Right renal pelvis (tissue), 4 donors: ENCODE data around the gene BBS4. TPM values are rescaled to one million over a fixed set of nuclear protein-coding genes. Genes with fewer than 3 reads are reported as not detected.
"Not testable (repeated sequence)": the region's sequence is repeated elsewhere in the genome, so short reads cannot be mapped to it uniquely, and the experiment has no call there.

ENCODE experiments used
- DNase-seq, 4 donors: peaks; one replicate each; pipeline ENCODE4 v3.0.0-alpha.2; 2013; ENCODE audit warnings: low read depth in 4 of 4, low spot score in 3 of 4, missing footprints in 1 of 4
- polyA plus RNA-seq, 4 donors: library from polyadenylated mRNA; unstranded; fragments of 120-200 nt; gene quantifications; one replicate each; pipeline ENCODE4 v1.2.1, GENCODE V29; 2013; ENCODE audit not compliant: insufficient read length in 4 of 4

Gene BBS4
- polyA plus RNA-seq, 4 donors: 39.0 to 43.9 (median 40.0) TPM

DNA sequence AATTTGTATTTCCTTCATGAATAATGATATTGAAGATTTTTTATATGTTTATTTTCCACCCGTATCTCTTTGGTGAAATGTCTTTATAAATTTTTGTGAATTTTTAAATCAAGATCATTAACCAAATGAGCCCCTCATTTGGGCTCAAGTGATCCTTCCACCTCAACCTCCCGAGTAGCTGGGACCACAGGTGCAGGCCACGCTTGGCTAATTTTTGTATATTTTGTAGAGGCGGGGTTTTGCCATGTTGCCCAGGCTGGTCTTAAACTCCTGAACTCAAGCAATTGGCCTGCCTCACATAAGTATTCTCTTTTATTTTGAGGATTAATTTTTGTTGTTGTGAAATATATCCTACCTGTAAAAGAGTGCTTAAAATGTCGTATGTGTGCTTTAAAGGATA is 4.9 kb downstream of the BBS4 start:
- DNase-seq: no peak

DNA sequence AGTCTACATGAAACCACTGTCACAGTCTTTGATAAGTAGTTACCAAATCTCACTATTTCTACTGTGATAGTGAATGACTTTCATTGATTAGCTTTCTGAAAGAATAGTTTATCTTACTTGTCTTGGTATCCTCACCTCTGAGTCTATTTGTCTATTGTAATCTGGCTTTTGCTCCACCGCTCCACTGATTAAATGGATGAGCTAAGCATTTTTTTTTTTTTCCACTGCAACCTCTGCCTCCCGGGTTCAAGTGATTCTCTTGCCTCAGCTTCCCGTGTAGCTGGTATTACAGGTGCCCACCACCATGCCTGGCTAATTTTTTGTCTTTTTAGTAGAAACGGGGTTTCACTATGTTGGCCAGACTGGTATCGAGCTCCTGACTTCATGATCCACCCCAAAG is 12.9 kb downstream of the BBS4 start:
- DNase-seq: no peak

DNA sequence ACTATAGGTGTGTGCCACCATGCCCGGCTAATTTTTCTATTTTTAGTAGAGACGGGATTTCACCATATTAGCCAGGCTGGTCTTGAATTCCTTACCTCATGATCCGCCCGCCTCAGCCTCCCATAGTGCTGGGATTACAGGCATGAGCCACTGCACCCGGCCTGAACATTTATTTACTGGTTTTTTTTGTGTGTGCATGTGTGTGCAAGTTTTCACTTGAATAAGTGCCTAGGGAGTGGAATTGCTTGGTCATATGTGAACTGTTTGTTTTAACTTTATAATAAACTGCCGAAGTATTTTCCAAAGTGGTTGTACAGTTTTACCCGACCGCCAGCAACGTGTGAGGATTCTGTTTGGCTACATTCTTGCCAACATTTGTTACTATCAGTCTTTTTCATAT is 14.1 kb downstream of the BBS4 start:
- no peak for DNase-seq

DNA sequence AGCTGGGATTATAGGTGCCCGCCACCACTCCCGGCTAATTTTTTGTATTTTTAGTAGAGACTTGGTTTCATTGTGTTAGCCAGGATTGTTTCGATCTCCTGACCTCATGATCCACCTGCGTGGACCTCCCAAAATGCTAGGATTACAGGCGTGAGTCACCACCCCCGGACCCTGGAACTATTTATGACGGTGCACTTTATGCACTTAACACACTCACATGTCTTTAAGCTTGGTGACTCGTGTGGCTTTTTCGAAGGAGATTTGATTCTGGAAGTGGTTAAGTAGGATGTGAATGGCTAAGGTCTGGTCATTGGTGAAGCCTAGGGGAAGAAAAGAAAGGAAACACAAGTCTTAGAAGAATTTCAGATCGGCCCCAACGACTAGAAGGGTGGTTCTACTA is 20.3 kb downstream of the BBS4 start:
- DNase-seq: no peak

DNA sequence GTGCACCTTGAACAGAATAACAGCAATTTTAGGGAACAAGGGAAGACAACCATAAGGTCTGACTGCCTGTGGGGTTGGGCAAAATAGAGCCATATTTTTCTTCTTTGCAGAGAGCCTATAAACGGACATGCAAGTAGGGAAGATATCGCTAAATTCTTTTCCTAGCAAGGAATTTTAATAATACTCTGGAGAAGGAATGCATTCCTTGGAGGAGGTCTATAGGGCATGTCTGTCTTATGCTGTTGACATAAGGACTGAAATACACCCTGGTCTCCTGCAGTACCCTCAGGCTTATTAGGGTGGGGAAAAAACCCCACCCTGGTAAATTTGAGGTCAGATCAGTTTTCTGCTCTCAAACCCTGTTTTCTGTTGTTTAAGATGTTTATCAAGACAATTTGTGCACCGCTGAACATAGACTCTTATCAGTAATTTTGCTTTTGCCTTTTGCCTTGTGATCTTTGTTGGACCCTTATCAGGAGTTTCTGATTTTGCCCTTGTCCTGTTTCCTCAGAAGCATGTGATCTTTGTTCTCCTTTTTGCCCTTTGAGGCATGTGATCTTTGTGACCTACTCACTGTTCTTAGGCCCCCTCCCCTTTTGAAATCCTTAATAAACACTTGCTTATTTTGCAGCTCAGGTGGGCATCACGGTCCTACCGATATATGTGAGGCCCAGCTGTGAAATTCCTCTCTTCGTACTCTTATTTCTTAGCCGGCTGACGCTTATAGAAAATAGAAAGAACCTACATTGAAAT is 22.7 kb downstream of the BBS4 start:
- DNase-seq: not testable (repeated sequence)

DNA sequence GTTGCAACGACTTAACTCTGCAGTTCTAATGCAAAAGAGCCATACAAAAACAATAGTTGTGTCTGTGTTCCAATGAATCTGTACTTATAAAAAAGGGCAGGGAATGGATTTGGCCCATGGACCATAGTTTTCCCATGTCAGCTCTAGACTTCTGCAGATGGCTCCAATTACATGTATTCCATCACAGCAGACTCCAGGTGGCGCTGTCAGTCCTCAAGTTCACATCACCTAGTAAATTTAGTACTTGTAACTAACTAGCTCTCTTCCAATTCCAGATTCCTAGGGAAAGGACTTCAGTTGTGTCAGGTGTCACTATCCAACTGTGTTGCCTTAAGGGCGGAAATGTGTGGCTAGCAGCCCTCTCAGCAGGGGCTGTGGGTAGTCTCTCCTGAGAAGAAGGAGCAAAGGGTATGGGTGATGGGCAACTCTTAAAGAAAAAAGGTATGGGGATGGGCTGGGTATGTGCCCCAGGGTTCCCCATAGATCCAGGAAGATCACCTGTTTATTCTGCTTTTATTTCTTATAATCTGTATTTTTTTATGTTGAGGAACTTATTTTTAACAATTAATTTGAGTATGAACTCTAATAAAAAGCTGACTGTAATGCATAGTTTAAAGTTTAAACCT is 36.2 kb downstream of the BBS4 start:
- peak; percentile 12 to 45 (median 38) for DNase-seq

DNA sequence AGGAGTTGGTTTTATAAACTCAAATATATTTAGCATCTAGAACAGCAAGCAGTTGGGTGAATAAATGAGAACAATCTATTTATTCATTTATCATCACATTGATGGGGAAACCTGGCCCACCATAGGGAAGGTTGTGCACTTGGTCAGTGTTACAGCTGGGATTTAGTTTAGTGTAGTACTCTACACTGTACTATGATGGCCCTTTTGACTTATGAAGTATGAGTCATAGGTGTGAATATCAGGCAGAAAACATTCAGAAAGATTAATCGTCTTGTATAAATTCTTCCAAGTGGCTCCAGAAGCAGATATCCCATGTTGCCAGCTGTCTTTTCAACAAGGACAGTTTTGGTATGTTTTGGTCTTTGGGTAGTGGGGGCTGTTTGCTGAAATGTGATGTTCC is 38.0 kb downstream of the BBS4 start:
- DNase-seq: no peak

DNA sequence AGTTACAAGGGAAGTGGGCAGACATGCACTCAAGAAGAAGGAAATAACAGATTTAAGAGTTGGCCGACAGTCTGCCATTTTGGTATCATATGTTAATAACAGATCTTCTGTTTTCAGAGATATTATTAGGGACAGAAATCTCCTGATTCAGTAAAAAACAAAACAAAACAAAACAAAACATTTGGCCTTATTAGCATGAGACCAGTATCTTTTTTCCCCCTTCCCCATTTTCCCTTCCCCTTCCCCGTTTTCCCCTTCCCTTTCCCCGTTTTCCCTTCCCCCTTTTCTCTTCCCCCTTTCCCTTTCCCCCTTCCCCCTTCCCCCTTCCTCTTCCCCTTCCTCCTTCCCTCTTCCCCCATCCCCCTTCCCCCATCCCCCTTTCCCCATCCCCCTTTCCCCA is 39.4 kb downstream of the BBS4 start:
- DNase-seq: no peak

DNA sequence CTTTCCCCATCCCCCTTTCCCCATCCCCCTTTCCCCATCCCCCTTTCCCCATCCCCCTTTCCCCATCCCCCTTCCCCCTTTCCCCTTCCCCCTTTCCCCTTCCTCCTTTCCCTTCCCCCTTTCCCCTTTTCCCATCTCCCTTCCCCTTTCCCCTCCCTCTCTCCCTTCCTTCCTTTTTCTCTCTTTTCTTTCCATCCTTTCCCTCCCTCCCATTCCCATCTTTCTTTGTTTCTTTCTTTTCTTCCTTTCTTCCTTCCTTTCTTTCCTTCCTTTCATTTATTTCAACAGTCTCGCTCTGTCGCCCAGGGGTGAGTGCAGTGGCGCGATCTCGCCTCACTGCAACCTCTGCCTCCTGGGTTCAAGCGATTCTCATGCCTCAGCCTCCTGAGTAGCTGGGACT is 39.8 kb downstream of the BBS4 start:
- not testable (repeated sequence) for DNase-seq

DNA sequence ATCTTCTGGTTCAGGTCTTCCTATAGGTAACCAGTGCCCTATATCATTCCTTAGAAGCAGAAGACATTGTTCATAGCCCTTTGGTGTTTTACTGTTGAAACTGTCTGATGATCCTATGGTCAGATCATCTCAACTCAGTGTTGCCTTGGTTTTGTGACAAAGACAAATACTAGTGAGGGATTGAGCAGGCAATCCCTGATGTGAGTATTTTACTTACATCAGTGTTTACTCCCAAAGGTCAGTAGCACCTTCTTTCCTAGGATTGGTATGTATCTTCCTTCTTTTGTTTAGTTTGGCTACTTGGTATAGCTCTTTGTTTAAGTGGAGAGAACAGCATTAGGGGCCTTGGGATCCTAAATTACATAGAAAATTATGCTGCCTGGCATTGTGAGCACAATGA is 41.1 kb downstream of the BBS4 start:
- DNase-seq: no peak

DNA sequence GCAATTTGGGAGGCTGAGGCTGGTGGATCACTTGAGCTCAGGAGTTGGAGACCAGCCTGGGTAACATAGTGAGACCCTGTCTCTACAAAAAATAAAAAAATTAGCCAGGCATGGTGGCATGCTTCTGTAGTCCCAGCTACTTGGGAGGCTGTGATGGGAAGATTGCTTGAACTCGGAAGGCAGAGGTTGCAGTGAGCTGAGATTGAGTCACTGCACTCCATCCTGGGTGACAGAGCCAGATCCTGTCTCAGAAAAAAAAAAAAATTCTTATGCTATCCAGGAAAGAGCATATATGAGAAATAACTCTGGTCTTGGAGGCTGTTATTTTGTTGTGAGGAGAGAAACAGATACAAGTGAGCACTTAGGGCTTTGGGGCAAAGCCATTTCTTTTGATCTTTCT is 42.2 kb downstream of the BBS4 start:
- DNase-seq: not testable (repeated sequence)

DNA sequence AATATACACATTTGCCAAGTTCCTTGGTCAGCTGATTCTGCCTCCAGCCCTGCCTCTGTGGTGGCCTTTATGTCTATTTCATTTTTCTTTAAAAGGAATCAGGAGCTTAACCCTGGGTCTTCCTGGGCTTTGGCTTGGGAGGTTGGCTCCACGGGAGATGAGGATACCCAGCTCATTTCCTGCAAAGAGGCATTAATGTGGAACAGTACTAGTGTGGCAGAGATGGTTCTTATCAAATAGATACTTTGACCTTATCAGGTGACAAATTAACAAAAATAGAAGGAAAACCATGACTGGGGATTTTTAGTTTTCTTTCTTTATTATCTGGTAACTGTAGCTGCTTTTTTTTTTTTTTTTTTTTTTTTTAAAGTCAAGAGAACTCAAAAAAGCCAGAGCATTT is 42.8 kb downstream of the BBS4 start:
- no peak for DNase-seq

DNA sequence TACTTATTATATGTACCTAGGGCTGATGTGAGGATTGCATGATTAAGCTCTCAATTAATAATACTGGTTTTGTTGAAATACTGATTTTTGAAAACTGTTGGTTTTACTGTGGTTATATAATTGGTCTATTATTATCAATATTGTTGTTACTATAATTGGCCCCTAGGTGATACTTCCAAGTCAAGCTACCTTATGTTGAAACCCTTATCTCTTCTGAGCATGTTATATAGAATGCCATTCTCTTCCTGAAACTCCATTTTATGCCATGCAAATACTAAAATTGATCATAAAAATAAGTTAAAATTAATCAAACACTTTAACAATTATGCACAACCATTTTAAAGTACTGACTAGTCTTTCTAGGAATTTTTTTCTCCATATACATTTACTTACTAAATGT is 46.1 kb downstream of the BBS4 start:
- no peak for DNase-seq

DNA sequence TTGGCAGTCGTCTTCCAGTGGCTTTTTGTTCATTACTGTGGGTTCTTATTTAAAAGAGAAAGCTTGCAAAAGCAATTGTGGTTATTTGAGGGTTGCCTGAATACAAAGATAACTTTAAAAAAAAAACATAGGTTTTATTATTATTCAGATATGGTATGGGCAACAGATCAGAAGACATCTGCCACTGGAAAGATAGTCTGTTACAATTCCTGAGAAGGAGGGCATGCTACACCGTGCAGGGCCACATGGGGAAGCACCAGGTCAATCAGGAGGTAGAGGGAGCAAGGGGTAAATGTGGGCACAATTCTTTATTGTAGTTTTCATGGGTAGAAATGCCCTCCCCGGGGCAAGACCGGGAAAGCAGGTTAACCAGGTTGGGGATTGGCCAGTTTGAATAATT is 46.5 kb downstream of the BBS4 start:
- no peak for DNase-seq

DNA sequence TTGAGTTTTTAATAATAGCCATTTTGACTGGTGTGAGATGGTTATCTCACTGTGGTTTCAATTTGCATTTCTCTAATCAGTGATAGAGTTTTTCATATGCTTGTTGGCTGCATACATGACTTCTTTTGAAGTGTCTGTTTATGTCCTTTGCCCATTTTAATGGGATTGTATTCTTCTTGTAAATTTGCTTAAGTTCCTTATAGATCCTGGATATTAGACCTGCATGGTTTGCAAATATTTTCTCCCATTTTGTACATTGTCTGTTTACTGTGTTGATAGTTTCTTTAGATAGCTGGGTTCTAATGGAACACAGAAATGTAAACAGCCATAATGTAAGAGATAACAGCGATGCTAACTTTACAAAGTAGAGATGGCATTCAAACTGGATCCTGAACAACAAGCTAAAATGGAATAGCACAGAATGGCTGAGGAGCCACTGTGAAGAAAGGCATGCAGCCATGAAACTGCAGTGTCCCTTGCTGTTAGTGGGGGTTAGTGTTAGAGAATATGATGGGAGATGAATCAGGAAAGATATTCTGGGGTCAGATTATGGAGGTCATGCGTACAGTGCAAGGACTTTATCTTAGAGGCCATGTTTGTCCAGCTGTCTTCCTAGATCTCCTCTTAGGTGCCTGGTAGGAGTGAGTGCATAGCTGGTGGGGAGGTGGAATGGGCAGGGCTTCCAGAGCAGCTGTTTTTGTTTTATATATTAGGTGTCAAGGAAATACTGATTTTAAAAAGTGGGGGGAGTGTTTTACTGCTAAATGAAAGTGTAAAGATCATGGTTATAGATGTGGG is 48.1 kb downstream of the BBS4 start:
- DNase-seq: no peak

DNA sequence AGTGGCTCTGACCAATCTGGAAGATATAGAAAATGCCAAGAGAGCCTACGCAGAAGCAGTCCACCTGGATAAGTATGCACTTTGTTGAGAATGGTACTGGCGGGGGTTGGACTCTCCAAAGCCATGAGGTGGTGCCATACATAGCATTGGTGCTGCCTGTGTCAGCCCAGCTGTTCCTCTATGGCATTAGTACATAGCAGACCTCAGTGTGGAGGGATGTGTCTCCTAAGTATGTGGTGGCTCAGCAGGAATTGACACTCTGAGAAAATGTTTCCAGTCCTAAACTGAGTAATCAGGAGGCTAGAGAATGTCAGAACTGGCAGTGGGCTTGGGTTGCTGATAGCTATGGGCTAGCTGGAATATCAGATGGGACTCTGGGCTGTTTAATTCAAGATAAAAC is 49.1 kb downstream of the BBS4 start:
- DNase-seq: no peak

DNA sequence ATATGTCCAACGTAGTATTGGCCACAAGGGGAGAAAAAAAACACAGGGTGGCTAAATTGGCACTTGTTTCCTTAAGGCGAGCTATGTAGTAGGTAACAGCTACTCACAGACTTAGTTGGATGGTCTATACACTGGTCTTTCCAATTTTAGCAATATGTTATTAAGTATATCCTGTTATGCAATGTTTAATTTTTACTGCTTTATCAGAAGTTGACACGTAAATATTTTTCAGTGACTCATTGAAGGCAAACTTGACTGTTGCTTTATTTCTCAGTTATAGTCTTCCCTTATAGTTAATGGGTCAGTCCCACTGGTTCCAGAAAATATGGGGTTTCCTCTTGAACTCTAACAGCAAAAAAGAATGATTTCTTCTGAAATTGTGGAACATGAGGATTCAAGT is 51.1 kb downstream of the BBS4 start:
- no peak for DNase-seq

DNA sequence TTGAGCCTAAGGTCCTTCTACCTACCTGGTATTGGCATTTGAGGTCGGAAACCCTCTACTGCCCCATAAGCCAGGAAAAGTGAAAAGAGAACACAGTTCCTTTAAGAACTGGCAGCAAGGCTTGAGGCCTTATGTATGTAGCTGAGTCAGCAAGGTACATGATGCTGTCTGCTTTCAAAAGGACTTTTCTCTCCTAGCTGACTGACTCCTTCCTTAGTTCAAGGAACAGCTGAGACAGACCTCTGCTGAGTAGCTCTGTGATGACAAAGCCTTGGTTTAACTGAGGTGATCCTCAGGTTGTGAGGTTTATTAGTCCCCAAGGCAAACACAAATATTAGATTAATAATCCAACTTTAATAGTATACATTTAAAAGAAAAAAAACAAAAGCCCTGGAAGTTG is 51.7 kb downstream of the BBS4 start:
- DNase-seq: no peak

DNA sequence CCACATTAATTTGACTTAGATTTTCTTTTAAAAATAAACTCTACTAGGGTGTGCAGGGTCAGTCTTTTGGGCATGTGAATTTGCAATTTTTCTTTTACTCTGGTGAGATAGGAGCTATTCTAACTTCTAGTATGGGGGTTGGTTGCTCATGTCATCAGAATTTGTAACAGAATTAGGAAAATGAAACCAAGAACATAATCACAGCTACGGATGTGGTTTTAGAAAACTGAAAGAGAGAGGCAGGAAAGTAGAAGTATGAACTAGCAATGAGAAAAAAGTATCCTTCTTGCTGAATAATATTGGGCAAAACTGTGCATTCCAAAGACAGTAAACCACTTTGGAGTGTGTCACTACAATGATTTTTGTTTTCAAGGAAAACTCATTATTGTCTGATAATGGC is 54.2 kb downstream of the BBS4 start:
- no peak for DNase-seq

DNA sequence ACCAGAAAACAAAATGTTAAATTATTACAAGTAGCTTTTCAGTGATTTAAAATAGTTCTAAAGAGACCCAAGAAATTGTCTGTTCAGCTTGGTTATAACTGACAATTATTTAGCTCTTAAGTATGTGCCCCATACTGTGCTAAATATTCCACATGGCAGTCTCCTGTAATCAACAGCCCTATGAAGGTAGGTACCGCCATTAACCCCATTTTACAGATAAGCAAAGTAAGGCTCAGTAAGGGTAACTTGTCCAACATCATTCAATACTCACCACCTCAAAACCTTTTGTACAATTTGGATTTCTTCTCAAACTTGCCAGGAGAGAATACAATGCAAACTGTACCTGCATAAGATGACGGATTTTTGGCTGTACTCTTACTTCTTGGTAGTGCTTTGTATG is 63.7 kb downstream of the BBS4 start:
- DNase-seq: no peak

DNA sequence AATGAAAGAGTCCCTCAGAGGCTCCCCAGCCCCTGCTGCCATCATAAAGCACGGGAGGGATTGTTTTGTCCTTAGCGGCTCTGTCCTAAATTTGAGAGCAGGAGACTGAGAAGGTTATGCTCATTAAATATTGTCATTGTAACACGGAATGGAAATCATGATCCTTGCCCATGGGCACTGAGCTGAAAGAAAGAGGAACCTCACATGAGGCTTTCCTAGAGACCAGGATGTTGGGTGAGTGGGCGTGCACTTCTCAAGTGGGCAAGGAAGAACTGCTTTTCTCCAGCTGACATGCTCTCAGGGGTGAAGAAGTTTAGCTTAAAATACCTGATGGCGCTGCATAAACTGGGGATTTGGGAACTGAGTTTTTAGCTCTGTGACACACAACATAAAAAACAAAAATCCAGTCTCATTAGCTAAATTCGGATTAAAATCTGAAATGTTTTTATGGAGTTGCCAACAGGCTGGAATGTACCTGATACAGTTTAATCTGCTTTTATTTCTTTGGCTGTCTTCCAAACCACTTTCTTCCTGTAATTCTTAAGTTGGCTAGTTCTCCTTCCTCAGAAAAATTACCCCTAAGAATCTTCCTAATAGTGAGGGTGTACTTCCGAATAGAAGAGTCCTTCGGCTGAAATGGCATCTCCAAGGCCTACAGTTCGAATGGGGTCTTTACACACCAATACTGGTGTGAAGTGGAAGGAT is 65.9 kb downstream of the BBS4 start:
- DNase-seq: no peak
